Transverse colon (tissue), 3 donors: ENCODE data around the gene MAGI2.

Experiments
- CTCF ChIP-seq, 5 experiments: fragments of 200-600 bp in 3 of 5; fragments of 450-650 bp in 2 of 5; sonication (generic) in 3 of 5; IDR thresholded peaks; 1 replicate in 2 of 5; 2 replicates in 3 of 5; pipeline ENCODE4 v1.5.1; 2016 to 2017; ENCODE audit warnings: antibody characterized with exemption in 5 of 5, inconsistent platforms in 3 of 5, mild to moderate bottlenecking in 2 of 5, moderate library complexity in 1 of 5
- POLR2A ChIP-seq: fragments of 450-650 bp; IDR thresholded peaks from one replicate; pipeline ENCODE4 v1.6.1; 2016; ENCODE audit warnings: antibody characterized with exemption, mild to moderate bottlenecking, moderate library complexity

GRCh38 chr7:78686189-78686588, 767.3 kb downstream of the MAGI2 start:
- TF ChIP-seq CTCF (IDR thresholded peaks at IDR 0.05) (no peak), POLR2A (no peak)
